Neural progenitor cell (in vitro differentiated cells): ENCODE measurements around the gene PRPF4. TPM values are rescaled to one million over a fixed set of nuclear protein-coding genes. Genes with fewer than 3 reads are reported as not detected.

Experiments used
- DNase-seq: peaks from one replicate; pipeline ENCODE4 v3.0.0-alpha.2; 2016; ENCODE audit warnings: low spot score
- H2AFZ ChIP-seq: fragments of 200-600 bp; sonication (generic); replicated peaks from 2 replicates; pipeline ENCODE4 v1.6.1; 2016; ENCODE audit warnings: antibody characterized with exemption
- H3F3A ChIP-seq: fragments of 200-600 bp; sonication (generic); 2 replicates; pipeline ENCODE4 v1.6.1; 2016; ENCODE audit warnings: antibody characterized with exemption, low read depth
- H3K27ac ChIP-seq: fragments of 200-600 bp; sonication (generic); 2 replicates; pipeline ENCODE4 v1.5.1; 2016; ENCODE audit warnings: mild to moderate bottlenecking
- H3K27me3 ChIP-seq: fragments of 200-600 bp; sonication (generic); 2 replicates; pipeline ENCODE4 v1.6.1; 2016; ENCODE audit warnings: mild to moderate bottlenecking, moderate library complexity
- H3K36me3 ChIP-seq: fragments of 200-600 bp; sonication (generic); 2 replicates; pipeline ENCODE4 v1.5.1; 2016
- H3K4me1 ChIP-seq: fragments of 200-600 bp; sonication (generic); 2 replicates; pipeline ENCODE4 v1.6.1; 2016; ENCODE audit warnings: mixed run types
- H3K4me2 ChIP-seq: fragments of 200-600 bp; sonication (generic); 2 replicates; pipeline ENCODE4 v1.6.1; 2016
- H3K4me3 ChIP-seq: fragments of 200-600 bp; sonication (generic); 2 replicates; pipeline ENCODE4 v1.5.1; 2016
- H3K79me2 ChIP-seq: fragments of 200-600 bp; sonication (generic); 2 replicates; pipeline ENCODE4 v1.6.1; 2016; ENCODE audit warnings: low read depth
- H3K9ac ChIP-seq: fragments of 200-600 bp; sonication (generic); 2 replicates; pipeline ENCODE4 v1.6.1; 2016
- H3K9me3 ChIP-seq: fragments of 200-600 bp; sonication (generic); 2 replicates; pipeline ENCODE4 v1.5.1; 2016; ENCODE audit warnings: low read depth
- H4K20me1 ChIP-seq: fragments of 200-600 bp; sonication (generic); 2 replicates; pipeline ENCODE4 v1.6.1; 2016; ENCODE audit warnings: low read depth
- H3K27ac Mint-ChIP-seq: 3 replicates; pipeline ENCODE4 v1.8.0; 2021; ENCODE audit warnings: mixed read lengths
- H3K27me3 Mint-ChIP-seq: 2 replicates; pipeline ENCODE4 v1.8.0; 2022; ENCODE audit warnings: low read depth, mild to moderate bottlenecking, inconsistent platforms, moderate library complexity, mixed read lengths; ENCODE audit not compliant: insufficient read depth
- H3K36me3 Mint-ChIP-seq: 3 replicates; pipeline ENCODE4 v1.8.0; 2021; ENCODE audit warnings: mixed read lengths
- H3K4me1 Mint-ChIP-seq: 3 replicates; pipeline ENCODE4 v1.8.0; 2021; ENCODE audit warnings: mixed read lengths
- H3K4me3 Mint-ChIP-seq: 3 replicates; pipeline ENCODE4 v1.8.0; 2021; ENCODE audit warnings: mild to moderate bottlenecking, moderate library complexity, mixed read lengths
- H3K9me3 Mint-ChIP-seq: 3 replicates; pipeline ENCODE4 v1.8.0; 2020; ENCODE audit warnings: mixed read lengths
- CTCF ChIP-seq: fragments of 200-600 bp; sonication (generic); IDR thresholded peaks from 2 replicates; pipeline ENCODE4 v1.5.1; 2017; ENCODE audit warnings: antibody characterized with exemption, mild to moderate bottlenecking
- EZH2 ChIP-seq: fragments of 200-600 bp; sonication (generic); IDR thresholded peaks from 2 replicates; pipeline ENCODE4 v1.6.1; 2017; ENCODE audit warnings: antibody characterized with exemption, mild to moderate bottlenecking, moderate library complexity
- EZH2phosphoT487 ChIP-seq: fragments of 200-600 bp; sonication (generic); IDR thresholded peaks from 2 replicates; pipeline ENCODE4 v1.6.1; 2017; ENCODE audit warnings: antibody characterized with exemption
- total RNA-seq: library from RNA; depleted of rRNA; stranded (reverse); fragments of >200 nt; gene quantifications from 2 replicates; pipeline ENCODE4 v1.2.3, GENCODE V29; 2015; ENCODE audit warnings: low replicate concordance

The PRPF4 gene
- total RNA-seq, 1 donor from 2014 or later = 28.2 TPM

DNA sequence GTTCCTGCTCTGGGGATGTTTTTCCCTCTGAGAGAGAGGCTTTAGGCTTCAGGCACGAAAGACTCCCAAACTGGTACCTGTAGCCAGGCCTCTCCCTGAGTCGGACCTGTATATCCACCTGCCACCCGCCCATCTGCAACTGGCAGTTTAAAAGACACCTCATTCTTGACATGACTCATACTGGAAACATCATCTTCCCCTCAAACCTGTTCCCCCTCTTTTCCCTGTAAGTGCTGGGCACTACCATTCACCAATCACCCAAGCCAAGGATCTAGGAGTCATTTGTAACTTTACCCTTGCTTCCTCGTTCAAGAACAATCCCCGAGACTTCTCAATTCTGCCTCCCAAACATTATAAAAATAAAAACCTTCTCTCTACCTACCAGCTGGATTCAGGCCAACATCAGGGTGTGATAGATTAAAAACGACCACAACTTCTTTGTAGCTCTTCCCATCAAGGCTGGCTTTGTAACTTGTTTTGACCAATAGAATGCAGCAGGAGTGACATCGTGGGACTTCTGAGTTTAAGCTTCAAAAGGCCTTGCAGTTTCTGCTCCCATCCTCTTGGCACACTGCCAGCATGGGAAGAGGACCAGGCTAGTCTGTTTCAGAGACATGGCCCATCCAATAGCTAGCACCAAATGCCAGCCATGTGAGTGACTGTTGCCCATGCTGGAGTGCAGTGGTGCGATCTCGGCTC, 66.4 kb downstream of the PRPF4 start:
- H3K27ac ChIP-seq = no peak overlapping the region
- Mint-ChIP-seq H3K36me3 (no peaks in the 10 kb centered on the region), H3K9me3 (no peaks in the 10 kb centered on the region), H3K27me3 (peaks cover 10% of the 10 kb centered on the region), H3K4me3 (peak overlapping the region; percentile 44), H3K27ac (peak overlapping the region; percentile 11), H3K4me1 (peaks cover 13% of the 10 kb centered on the region)
- no peak for TF ChIP-seq EZH2phosphoT487
- no peak for TF ChIP-seq EZH2
- TF ChIP-seq CTCF = no peak
- no peak overlapping the region for H2AFZ ChIP-seq
- no peaks in the 10 kb centered on the region for H3K36me3 ChIP-seq
- H3K79me2 ChIP-seq = no peaks in the 10 kb centered on the region
- H3K9ac ChIP-seq = no peak overlapping the region
- H3K4me1 ChIP-seq = no peaks in the 10 kb centered on the region
- no peak overlapping the region for H3K4me3 ChIP-seq
- peaks cover 23% of the 10 kb centered on the region for H3K27me3 ChIP-seq
- H3K4me2 ChIP-seq = no peak overlapping the region
- no peaks in the 10 kb centered on the region for H4K20me1 ChIP-seq
- no peaks in the 10 kb centered on the region for H3F3A ChIP-seq
- no peaks in the 10 kb centered on the region for H3K9me3 ChIP-seq
- no peak for DNase-seq

Other genes starting within 250 kb of the PRPF4 start
- gene ZFP37, start 218.9 kb upstream of the PRPF4 start, total RNA-seq = 13.3 and 14.1 TPM in 2 replicates
- gene SLC31A2, start 124.7 kb upstream of the PRPF4 start, total RNA-seq = 0.34 and 1.7 TPM in 2 replicates
- 18.6 and 25.5 TPM in 2 replicates for gene FKBP15, start 54.4 kb upstream of the PRPF4 start, total RNA-seq
- gene SLC31A1, start 54.1 kb upstream of the PRPF4 start, total RNA-seq = 22.1 and 26.0 TPM in 2 replicates
- gene CDC26, start 86 bp upstream of the PRPF4 start, total RNA-seq = 45.6 and 94.4 TPM in 2 replicates
- 0.09 and 0.28 TPM in 2 replicates for gene RNF183, start 27.7 kb downstream of the PRPF4 start, total RNA-seq
- 2.5 and 3.2 TPM in 2 replicates for gene WDR31, start 64.6 kb downstream of the PRPF4 start, total RNA-seq
- 0.25 and 0.58 TPM in 2 replicates for gene BSPRY, start 73.9 kb downstream of the PRPF4 start, total RNA-seq
- gene HDHD3, start 101.3 kb downstream of the PRPF4 start, total RNA-seq = 9.8 and 18.0 TPM in 2 replicates
- gene ALAD, start 125.6 kb downstream of the PRPF4 start, total RNA-seq = 17.4 and 20.8 TPM in 2 replicates
- 48.2 and 57.8 TPM in 2 replicates for gene POLE3, start 135.0 kb downstream of the PRPF4 start, total RNA-seq
- gene C9orf43, start 135.1 kb downstream of the PRPF4 start, total RNA-seq = 0.50 and 1.3 TPM in 2 replicates
- gene RGS3, start 188.1 kb downstream of the PRPF4 start, total RNA-seq = 30.3 and 39.9 TPM in 2 replicates